K562 treated with DMSO at 1 percent for 4 hours (cell line): ENCODE results near the gene LYRM4. TPM values are rescaled to one million over a fixed set of nuclear protein-coding genes. Genes with fewer than 3 reads are reported as not detected.

Source experiments
- total RNA-seq: library from RNA; unstranded; fragments of 300-600 nt; gene quantifications from 2 replicates; pipeline ENCODE4 v1.2.3, GENCODE V29; 2022; ENCODE audit not compliant: insufficient read depth

Gene LYRM4
- total RNA-seq: 23.5 and 26.0 TPM in 2 replicates

DNA sequence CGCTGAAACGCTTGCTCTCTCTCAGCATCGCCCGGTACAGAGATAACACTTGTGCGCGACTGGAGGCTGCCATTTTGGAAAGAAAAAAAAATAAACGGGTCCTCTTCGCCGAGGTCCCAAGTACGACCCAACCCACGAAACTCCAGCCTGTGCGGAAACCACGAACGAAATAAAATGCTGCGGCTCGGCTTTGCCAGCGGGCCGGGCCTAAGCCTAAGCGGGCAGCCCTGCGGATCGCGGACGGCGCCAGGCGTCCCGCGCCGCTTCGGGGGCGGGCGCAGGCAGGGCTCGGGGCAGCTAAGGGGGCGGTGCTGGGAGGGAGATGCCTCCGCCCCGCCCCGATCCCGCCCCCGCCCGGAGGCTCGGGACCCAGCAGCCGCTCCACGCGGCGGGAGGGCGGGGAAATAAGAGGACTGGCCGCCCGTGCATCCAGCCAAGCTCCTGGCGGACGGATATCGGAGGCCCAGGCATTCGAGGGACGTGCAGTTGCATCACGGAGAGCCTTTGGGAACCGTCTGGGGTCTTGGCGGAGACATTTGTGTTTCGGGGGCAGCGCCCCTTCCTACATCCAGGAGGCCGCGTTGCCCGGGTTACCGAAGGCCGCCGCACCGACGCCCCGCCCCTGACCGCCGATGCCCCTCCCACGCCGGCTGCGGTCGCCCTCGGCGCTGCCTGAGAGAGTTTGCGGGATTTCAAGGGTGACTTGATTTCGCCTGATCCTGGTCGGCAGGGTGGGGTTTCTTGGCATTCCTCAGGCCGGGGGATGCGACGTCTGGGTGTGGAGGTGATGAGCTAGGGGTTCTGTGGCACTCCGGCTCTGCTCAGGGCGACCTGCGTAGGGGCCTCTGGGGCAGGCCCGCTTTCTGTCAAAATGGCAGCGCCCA is at the start of gene LYRM4, which contains the start of gene FARS2:
LYRM4 (minus strand) TSS at position 290 of the 884 bp plus-strand sequence; CDS start at position 73, 217 bp downstream.
FARS2 (plus strand) TSS at position 853 of the 884 bp plus-strand sequence.

DNA sequence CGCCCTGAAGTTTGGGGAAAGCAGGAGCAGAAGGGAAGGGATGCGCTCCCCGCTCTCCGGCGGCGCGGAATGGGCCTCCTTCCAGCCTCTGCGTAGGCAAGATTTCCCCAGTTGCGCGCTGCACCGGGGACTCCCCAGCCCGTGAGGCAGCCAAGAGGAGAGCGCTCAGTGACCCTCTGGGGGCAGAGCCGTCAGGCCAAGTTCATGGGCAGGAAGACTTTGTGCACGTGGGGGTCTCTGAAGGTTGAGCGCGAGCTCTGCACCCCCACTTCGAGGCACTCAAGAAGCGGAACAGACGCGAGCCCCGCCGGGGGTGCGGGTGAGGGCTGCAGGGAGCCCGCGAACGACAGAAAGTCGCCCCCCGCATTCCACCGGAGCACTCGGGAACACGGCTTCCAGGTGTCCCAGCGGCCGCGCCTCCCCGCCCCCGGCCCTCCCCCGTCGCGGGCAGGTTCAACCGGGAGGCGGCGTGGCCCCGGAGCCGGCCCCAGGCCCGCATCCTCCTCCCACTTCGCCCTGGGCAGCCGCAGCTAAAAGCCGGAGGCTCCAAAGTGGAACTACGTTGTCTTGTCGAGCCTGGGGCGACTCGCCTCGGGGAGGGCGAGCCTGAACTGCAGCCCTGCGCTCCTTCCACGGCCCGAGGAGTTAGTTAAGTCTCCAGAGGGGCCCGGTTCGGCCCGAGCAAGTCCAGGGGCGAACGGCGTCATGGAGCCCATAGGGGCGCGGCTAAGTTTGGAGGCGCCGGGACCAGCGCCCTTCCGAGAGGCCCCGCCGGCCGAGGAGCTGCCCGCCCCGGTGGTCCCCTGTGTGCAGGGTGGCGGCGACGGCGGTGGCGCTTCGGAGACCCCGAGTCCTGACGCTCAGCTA is 175.7 kb downstream of the LYRM4 start, which contains the start of gene PPP1R3G:
PPP1R3G (plus strand) TSS at position 561 of the 867 bp plus-strand sequence; CDS start at position 706, 145 bp downstream.

Other genes starting within 250 kb of the LYRM4 start
- 0.11 TPM in 1 of 2 replicates, not detected in the other for gene PPP1R3G, start 175.6 kb downstream of the LYRM4 start, total RNA-seq
- 11.9 and 12.8 TPM in 2 replicates for gene FARS2, start 563 bp upstream of the LYRM4 start, total RNA-seq